Smooth muscle cell (in vitro differentiated cells): ENCODE data around the gene HNRNPC. TPM values are rescaled to one million over a fixed set of nuclear protein-coding genes. Genes with fewer than 3 reads are reported as not detected.

Experiments
- DNase-seq: peaks from one replicate; lab custom pipeline; 2025; ENCODE audit not compliant: unreplicated experiment; lab: John Stamatoyannopoulos, UW
- H2AFZ ChIP-seq: fragments of 200-600 bp; sonication (generic); 2 replicates; pipeline ENCODE4 v1.6.0; 2016; ENCODE audit warnings: antibody characterized with exemption, low read depth, mild to moderate bottlenecking
- H3F3A ChIP-seq: fragments of 200-600 bp; sonication (generic); 2 replicates; pipeline ENCODE4 v1.6.0; 2017; ENCODE audit warnings: antibody characterized with exemption, low read depth
- H3K27ac ChIP-seq: fragments of 200-600 bp; sonication (generic); 2 replicates; pipeline ENCODE4 v1.5.1; 2016; ENCODE audit warnings: low read depth, mild to moderate bottlenecking
- H3K27me3 ChIP-seq: fragments of 200-600 bp; sonication (generic); 2 replicates; pipeline ENCODE4 v1.6.1; 2016; ENCODE audit warnings: low read depth, mild to moderate bottlenecking
- H3K36me3 ChIP-seq: fragments of 200-600 bp; sonication (generic); 2 replicates; pipeline ENCODE4 v1.5.1; 2016; ENCODE audit warnings: low read depth
- H3K4me1 ChIP-seq: fragments of 200-600 bp; sonication (generic); 2 replicates; pipeline ENCODE4 v1.5.1; 2016; ENCODE audit warnings: low read depth
- H3K4me2 ChIP-seq: fragments of 200-600 bp; sonication (generic); 2 replicates; pipeline ENCODE4 v1.6.0; 2016; ENCODE audit warnings: mild to moderate bottlenecking
- H3K4me3 ChIP-seq: fragments of 200-600 bp; sonication (generic); 2 replicates; pipeline ENCODE4 v1.5.1; 2016; ENCODE audit warnings: mild to moderate bottlenecking
- H3K79me2 ChIP-seq: fragments of 200-600 bp; sonication (generic); 2 replicates; pipeline ENCODE4 v1.6.0; 2016; ENCODE audit warnings: low read depth, mild to moderate bottlenecking
- H3K9ac ChIP-seq: fragments of 200-600 bp; sonication (generic); 2 replicates; pipeline ENCODE4 v1.6.0; 2016; ENCODE audit warnings: low read depth
- H3K9me3 ChIP-seq: fragments of 200-600 bp; sonication (generic); replicated peaks from 2 replicates; pipeline ENCODE4 v1.5.1; 2016; ENCODE audit warnings: low read depth
- H4K20me1 ChIP-seq: fragments of 200-600 bp; sonication (generic); 2 replicates; pipeline ENCODE4 v1.6.0; 2016; ENCODE audit warnings: low read depth
- CTCF ChIP-seq: fragments of 200-600 bp; sonication (generic); IDR thresholded peaks from 2 replicates; pipeline ENCODE4 v1.5.1; 2017; ENCODE audit warnings: borderline replicate concordance, mild to moderate bottlenecking, antibody characterized with exemption; ENCODE audit not compliant: insufficient read depth, poor library complexity, severe bottlenecking
- whole genome bisulfite sequencing: methylation state at CpG from one replicate; pipeline ENCODE4 v1.1.7; 2016; ENCODE audit warnings: low lambda C conversion rate; 5-methylcytosine and 5-hydroxymethylcytosine counted together
- polyA plus RNA-seq: library from polyadenylated mRNA; unstranded; fragments of >200 nt; fragmentation: Nextera tagmentation; extraction: Ambion mirVana; gene quantifications from 2 replicates; pipeline ENCODE4 v1.2.1, GENCODE V29; 2016
- total RNA-seq: library from RNA; depleted of rRNA; stranded (reverse); fragments of >200 nt; gene quantifications from 2 replicates; pipeline ENCODE4 v1.2.3, GENCODE V29; 2014

Gene HNRNPC
- total and polyA plus RNA-seq, 2 experiments from 2014 or later = 408 to 514 TPM

- no peak overlapping the region for H3K4me3 ChIP-seq
- no peak overlapping the region for H3K9ac ChIP-seq
- TF ChIP-seq CTCF = no peak
- H2AFZ ChIP-seq = no peak overlapping the region
- no peak overlapping the region for H3K27ac ChIP-seq
- 47% methylated on average over 1 of the region's 1 CpG for WGBS
- H3K9me3 ChIP-seq = no peaks in the 10 kb centered on the region
- H3K79me2 ChIP-seq = no peaks in the 10 kb centered on the region
- H4K20me1 ChIP-seq = no peaks in the 10 kb centered on the region
- DNase-seq = no peak
- H3K4me2 ChIP-seq = no peak overlapping the region
- H3K36me3 ChIP-seq = no peaks in the 10 kb centered on the region
- H3F3A ChIP-seq = no peaks in the 10 kb centered on the region
- no peaks in the 10 kb centered on the region for H3K4me1 ChIP-seq
- H3K27me3 ChIP-seq = no peaks in the 10 kb centered on the region
Measured at GRCh38 chr14:21184254-21184653, 85.0 kb downstream of the HNRNPC start.

GRCh38 chr14:21182166-21182565, 87.1 kb downstream of the HNRNPC start:
- Histone ChIP-seq H3K27me3 (no peaks in the 10 kb centered on the region), H3F3A (no peaks in the 10 kb centered on the region), H3K9me3 (no peaks in the 10 kb centered on the region), H3K27ac (no peak overlapping the region), H3K79me2 (no peaks in the 10 kb centered on the region), H3K4me2 (no peak overlapping the region), H3K9ac (no peak overlapping the region), H3K4me1 (no peaks in the 10 kb centered on the region), H2AFZ (no peak overlapping the region), H3K36me3 (no peaks in the 10 kb centered on the region), H3K4me3 (no peak overlapping the region), H4K20me1 (no peaks in the 10 kb centered on the region)
- 69% methylated on average over 2 of the region's 2 CpGs for WGBS
- no peak for DNase-seq
- TF ChIP-seq CTCF = no peak

GRCh38 chr14:21171128-21171527, 98.1 kb downstream of the HNRNPC start:
- H3K4me3 ChIP-seq = no peak overlapping the region
- 80% methylated on average over 2 of the region's 2 CpGs for WGBS

More at GRCh38 chr14:21171128-21171527, 98.1 kb downstream of the HNRNPC start:
- Histone ChIP-seq H3F3A (no peaks in the 10 kb centered on the region), H3K36me3 (no peaks in the 10 kb centered on the region), H3K79me2 (no peaks in the 10 kb centered on the region), H3K27me3 (no peaks in the 10 kb centered on the region), H2AFZ (no peak overlapping the region), H3K4me2 (no peak overlapping the region), H4K20me1 (no peaks in the 10 kb centered on the region), H3K9ac (no peak overlapping the region), H3K27ac (no peak overlapping the region), H3K4me1 (no peaks in the 10 kb centered on the region), H3K9me3 (no peaks in the 10 kb centered on the region)
- no peak for TF ChIP-seq CTCF
- no peak for DNase-seq
